Prostate gland (tissue), 2 donors: ENCODE data around the gene TRIM59.

ENCODE experiments used
- CTCF ChIP-seq, 4 experiments: fragments of 200-600 bp in 2 of 4; fragments of 450-650 bp in 2 of 4; sonication (generic) in 2 of 4; IDR thresholded peaks; 1 replicate in 3 of 4; 2 replicates in 1 of 4; pipeline ENCODE4 v1.5.1; 2016 to 2019; ENCODE audit warnings: antibody characterized with exemption in 4 of 4, mild to moderate bottlenecking in 2 of 4, moderate library complexity in 2 of 4
- POLR2A ChIP-seq: fragments of 450-650 bp; IDR thresholded peaks from one replicate; pipeline ENCODE4 v1.6.1; 2016; ENCODE audit warnings: antibody characterized with exemption, mild to moderate bottlenecking

GRCh38 chr3:160472344-160472743 is 22.8 kb upstream of the TRIM59 start:
- TF ChIP-seq CTCF (IDR thresholded peaks at IDR 0.05) (no peak), POLR2A (no peak)
